ENCODE results near the gene PYCR2. TPM values are rescaled to one million over a fixed set of nuclear protein-coding genes. Genes with fewer than 3 reads are reported as not detected.
A peak's percentile ranks its signal among the peaks of the same experiment; 100 is the strongest.

The PYCR2 gene
- total RNA-seq, 4 donors from 2014 or later = 19.5 to 66.4 (median 38.8) TPM

DNA sequence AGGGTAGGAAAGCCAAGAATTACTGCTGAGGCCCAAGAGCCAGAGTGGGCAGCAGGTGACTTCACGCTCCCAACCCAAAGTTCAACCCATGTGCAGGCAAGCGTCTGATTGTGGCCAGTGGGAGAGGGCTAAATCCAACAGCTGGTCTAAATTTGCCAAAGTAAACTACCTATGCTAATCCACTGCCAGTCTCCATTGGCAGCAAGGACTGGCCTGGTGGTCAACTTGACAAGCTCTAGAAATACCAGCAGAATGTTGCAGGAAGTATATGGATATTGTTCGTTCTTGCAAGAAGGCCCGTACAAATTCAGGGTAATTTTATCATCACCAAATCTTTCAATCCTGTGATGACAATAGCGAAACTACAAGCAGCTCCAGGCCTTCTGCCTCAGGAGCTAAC is 43.4 kb downstream of the PYCR2 start:
- H3K27me3 ChIP-seq = no peaks in the 10 kb centered on the region
- intact Hi-C loops (cut with DNase I; ENCODE audit: low total_unique reads) = no loop called here
- no peaks in the 10 kb centered on the region for H3K9me3 ChIP-seq
- DNase-seq = no peak
- peaks cover 0 to 28% of the 10 kb centered on the region in 2 donors for H3K4me1 ChIP-seq
- no peaks in the 10 kb centered on the region for H3K36me3 ChIP-seq
- TF ChIP-seq POLR2A (IDR thresholded peaks at IDR 0.05) = no peak
- TF ChIP-seq, protein P1, sequence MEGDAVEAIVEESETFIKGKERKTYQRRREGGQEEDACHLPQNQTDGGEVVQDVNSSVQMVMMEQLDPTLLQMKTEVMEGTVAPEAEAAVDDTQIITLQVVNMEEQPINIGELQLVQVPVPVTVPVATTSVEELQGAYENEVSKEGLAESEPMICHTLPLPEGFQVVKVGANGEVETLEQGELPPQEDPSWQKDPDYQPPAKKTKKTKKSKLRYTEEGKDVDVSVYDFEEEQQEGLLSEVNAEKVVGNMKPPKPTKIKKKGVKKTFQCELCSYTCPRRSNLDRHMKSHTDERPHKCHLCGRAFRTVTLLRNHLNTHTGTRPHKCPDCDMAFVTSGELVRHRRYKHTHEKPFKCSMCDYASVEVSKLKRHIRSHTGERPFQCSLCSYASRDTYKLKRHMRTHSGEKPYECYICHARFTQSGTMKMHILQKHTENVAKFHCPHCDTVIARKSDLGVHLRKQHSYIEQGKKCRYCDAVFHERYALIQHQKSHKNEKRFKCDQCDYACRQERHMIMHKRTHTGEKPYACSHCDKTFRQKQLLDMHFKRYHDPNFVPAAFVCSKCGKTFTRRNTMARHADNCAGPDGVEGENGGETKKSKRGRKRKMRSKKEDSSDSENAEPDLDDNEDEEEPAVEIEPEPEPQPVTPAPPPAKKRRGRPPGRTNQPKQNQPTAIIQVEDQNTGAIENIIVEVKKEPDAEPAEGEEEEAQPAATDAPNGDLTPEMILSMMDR (IDR thresholded peaks at IDR 0.05) = no peak
- H3K4me3 ChIP-seq = peak overlapping the region in 1 of 2 donors; percentile 73
- H3K27ac ChIP-seq = peak overlapping the region; percentile 90 to 91

DNA sequence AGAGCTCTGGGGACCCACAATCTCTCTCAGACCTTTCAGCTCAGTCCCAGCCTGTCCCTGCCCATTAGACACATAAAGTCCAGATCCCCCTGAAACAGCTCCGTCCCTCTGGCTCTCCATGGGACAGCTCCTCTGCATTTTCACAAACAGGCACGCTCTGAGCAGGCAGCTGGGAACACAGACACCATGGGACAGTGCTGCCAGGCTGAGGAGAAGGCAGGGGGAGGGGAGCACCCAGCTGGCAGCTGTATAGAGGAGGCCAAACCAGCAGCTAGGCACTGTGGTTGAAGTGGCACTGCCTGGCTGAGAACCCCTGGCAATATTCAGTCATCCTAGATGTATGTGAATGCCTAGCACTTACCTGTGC is 43.8 kb downstream of the PYCR2 start:
- H3K4me3 ChIP-seq = no peak overlapping the region

GRCh38 chr1:225879521-225880221 is 44.4 kb downstream of the PYCR2 start:
- peak overlapping the region in 1 of 2 donors; percentile 91 for H3K27ac ChIP-seq
- H3K9me3 ChIP-seq = no peaks in the 10 kb centered on the region
- H3K27me3 ChIP-seq = no peaks in the 10 kb centered on the region
- no peak overlapping the region for H3K4me3 ChIP-seq
- peaks cover 0 to 28% of the 10 kb centered on the region in 2 donors for H3K4me1 ChIP-seq
- no peak for DNase-seq
- intact Hi-C loops (cut with DNase I; ENCODE audit: low total_unique reads) = no loop called here
- H3K36me3 ChIP-seq = no peaks in the 10 kb centered on the region
- no peak for TF ChIP-seq POLR2A (IDR thresholded peaks at IDR 0.05)
- TF ChIP-seq, protein P1 (IDR thresholded peaks at IDR 0.05) = no peak

More for the DNA sequence above, 43.8 kb downstream of the PYCR2 start:
- peaks cover 0 to 28% of the 10 kb centered on the region in 2 donors for H3K4me1 ChIP-seq
- peak overlapping the region; percentile 90 to 91 for H3K27ac ChIP-seq
- no peaks in the 10 kb centered on the region for H3K9me3 ChIP-seq
- H3K36me3 ChIP-seq = no peaks in the 10 kb centered on the region
- DNase-seq = no peak
- TF ChIP-seq POLR2A (IDR thresholded peaks at IDR 0.05) = no peak
- TF ChIP-seq, protein P1 (IDR thresholded peaks at IDR 0.05) = no peak
- intact Hi-C loops (cut with DNase I; ENCODE audit: low total_unique reads) = no loop called here
- no peaks in the 10 kb centered on the region for H3K27me3 ChIP-seq

GRCh38 chr1:225878282-225878681 is 45.8 kb downstream of the PYCR2 start:
- no peak for DNase-seq
- H3K4me3 ChIP-seq = no peak overlapping the region
- TF ChIP-seq POLR2A (IDR thresholded peaks at IDR 0.05) = no peak
- TF ChIP-seq, protein P1 (IDR thresholded peaks at IDR 0.05) = no peak
- intact Hi-C loops (cut with DNase I; ENCODE audit: low total_unique reads) = no loop called here
- H3K9me3 ChIP-seq = no peaks in the 10 kb centered on the region
- no peaks in the 10 kb centered on the region for H3K27me3 ChIP-seq
- peaks cover 0 to 28% of the 10 kb centered on the region in 2 donors for H3K4me1 ChIP-seq
- H3K36me3 ChIP-seq = no peaks in the 10 kb centered on the region
- H3K27ac ChIP-seq = peak overlapping the region; percentile 14 to 56

DNA sequence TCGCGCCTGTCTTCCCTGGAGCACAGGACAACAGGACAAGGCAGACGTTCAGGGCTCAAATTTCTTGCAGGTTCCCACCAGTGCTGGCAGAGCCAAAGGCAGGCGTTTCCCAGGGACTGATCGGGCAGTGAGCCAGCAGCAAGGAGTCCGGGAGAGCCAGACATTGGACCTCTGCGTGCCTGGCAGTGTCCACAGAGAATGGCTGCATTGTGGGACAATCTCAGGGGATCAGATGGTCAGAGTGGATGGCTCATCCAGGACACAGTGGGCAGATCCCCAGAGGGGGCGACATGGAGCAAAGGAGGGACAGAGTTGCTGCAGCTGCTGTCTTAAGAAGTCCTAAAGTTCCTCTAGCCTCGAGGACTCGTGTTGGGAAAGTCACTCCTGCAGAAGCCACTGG is 46.5 kb downstream of the PYCR2 start:
- no peaks in the 10 kb centered on the region for H3K9me3 ChIP-seq
- no peaks in the 10 kb centered on the region for H3K36me3 ChIP-seq
- peaks cover 0 to 28% of the 10 kb centered on the region in 2 donors for H3K4me1 ChIP-seq
- intact Hi-C loops (cut with DNase I; ENCODE audit: low total_unique reads) = no loop called here
- peak; percentile 61 for DNase-seq
- H3K27ac ChIP-seq = peak overlapping the region; percentile 14 to 56
- no peak overlapping the region for H3K4me3 ChIP-seq
- no peaks in the 10 kb centered on the region for H3K27me3 ChIP-seq
- TF ChIP-seq POLR2A (IDR thresholded peaks at IDR 0.05) = no peak
- TF ChIP-seq, protein P1 (IDR thresholded peaks at IDR 0.05) = peak in 3 of 4 experiments; percentile 25 to 51 (median 37)
